PC-9 (cell line): ENCODE measurements around the gene FYN. TPM values are rescaled to one million over a fixed set of nuclear protein-coding genes. Genes with fewer than 3 reads are reported as not detected.
A peak's percentile ranks its signal among the peaks of the same experiment; 100 is the strongest.

Experiments used
- BruUV-seq: library from RNA; stranded (reverse); fragments of 400-500 nt; replicated peaks from 2 replicates; lab custom pipeline; 2021; lab: Mats Ljungman, UMichigan
- CTCF ChIA-PET: fragments of 300-600 bp; sonication (Branson Sonifier 250); formaldehyde crosslinking; loops from one replicate; lab custom pipeline; 2022; ENCODE audit warnings: antibody characterized with exemption; lab: Charles Lee
- POLR2A ChIA-PET: fragments of 300-600 bp; sonication (Branson Sonifier 250); formaldehyde crosslinking; loops from one replicate; lab custom pipeline; 2022; ENCODE audit warnings: antibody characterized with exemption; ENCODE audit not compliant: unreplicated experiment; lab: Charles Lee
- DNase-seq, 2 experiments: peaks; one replicate each; pipeline versions ENCODE4 v3.0.0 to v3.0.0-alpha.2; 2015 to 2022; ENCODE audit warnings: mixed read lengths in 1 of 2
- H2AFZ ChIP-seq: fragments of 200-600 bp; sonication (generic); 2 replicates; pipeline ENCODE4 v1.8.1; 2017; ENCODE audit warnings: antibody characterized with exemption
- H3F3A ChIP-seq: fragments of 200-600 bp; sonication (generic); 2 replicates; pipeline ENCODE4 v1.8.1; 2017; ENCODE audit warnings: antibody characterized with exemption, mild to moderate bottlenecking, low read depth; ENCODE audit not compliant: insufficient read depth
- H3K27ac ChIP-seq: fragments of 200-600 bp; sonication (generic); 2 replicates; pipeline ENCODE4 v1.6.1; 2016; ENCODE audit warnings: mixed run types
- H3K27me3 ChIP-seq: fragments of 200-600 bp; sonication (generic); 2 replicates; pipeline ENCODE4 v1.6.1; 2016; ENCODE audit warnings: low read depth, mixed run types; ENCODE audit not compliant: insufficient read depth
- H3K36me3 ChIP-seq: fragments of 200-600 bp; sonication (generic); 2 replicates; pipeline ENCODE4 v1.6.1; 2016; ENCODE audit warnings: low read depth, mixed run types
- H3K4me1 ChIP-seq: fragments of 200-600 bp; sonication (generic); replicated peaks from 2 replicates; pipeline ENCODE4 v1.6.1; 2016; ENCODE audit warnings: mixed run types; ENCODE audit not compliant: insufficient read depth
- H3K4me2 ChIP-seq: fragments of 200-600 bp; sonication (generic); 2 replicates; pipeline ENCODE4 v1.6.1; 2017; ENCODE audit warnings: mixed run types
- H3K4me3 ChIP-seq: fragments of 200-600 bp; sonication (generic); 2 replicates; pipeline ENCODE4 v1.6.1; 2016; ENCODE audit warnings: mixed run types
- H3K79me2 ChIP-seq: fragments of 200-600 bp; sonication (generic); 2 replicates; pipeline ENCODE4 v1.6.1; 2017; ENCODE audit warnings: low read depth, mixed run types
- H3K9me2 ChIP-seq: fragments of 200-600 bp; sonication (generic); 2 replicates; pipeline ENCODE4 v1.8.1; 2017; ENCODE audit warnings: mild to moderate bottlenecking; ENCODE audit not compliant: insufficient read depth
- H3K9me3 ChIP-seq: fragments of 200-600 bp; sonication (generic); 2 replicates; pipeline ENCODE4 v1.8.1; 2016; ENCODE audit warnings: low read depth; ENCODE audit not compliant: insufficient read depth
- H4K20me1 ChIP-seq: fragments of 200-600 bp; sonication (generic); 2 replicates; pipeline ENCODE4 v1.8.1; 2017; ENCODE audit not compliant: insufficient read depth
- CTCF ChIP-seq: fragments of 200-600 bp; sonication (generic); conservative IDR thresholded peaks from 2 replicates; pipeline ENCODE4 v1.6.1; 2017; ENCODE audit warnings: mixed run types, antibody characterized with exemption, mild to moderate bottlenecking, moderate library complexity
- EZH2 ChIP-seq: fragments of 200-600 bp; sonication (generic); IDR thresholded peaks from 2 replicates; pipeline ENCODE4 v1.8.0; 2017; ENCODE audit warnings: antibody characterized with exemption, low read depth
- intact Hi-C: fragments of 100-400 bp; cut with micrococcal nuclease; formaldehyde crosslinking; loops from one replicate; pipeline ENCODE4 v1.10.0; 2022; ENCODE audit not compliant: unreplicated experiment
- total RNA-seq: library from RNA; stranded (reverse); gene quantifications from 2 replicates; pipeline ENCODE4 v1.2.3, GENCODE V29; 2021

FYN gene
- total RNA-seq, 1 experiment from 2014 or later = 53.3 TPM

GRCh38 chr6:111669326-111669725 lies 203.9 kb downstream of the FYN start:
- Histone ChIP-seq H3K9me2 (no peaks in the 10 kb centered on the region), H2AFZ (no peak overlapping the region), H3K27me3 (no peaks in the 10 kb centered on the region), H3F3A (no peaks in the 10 kb centered on the region), H3K4me1 (no peaks in the 10 kb centered on the region), H3K79me2 (no peaks in the 10 kb centered on the region), H3K9me3 (no peaks in the 10 kb centered on the region), H3K4me2 (no peak overlapping the region), H3K4me3 (no peak overlapping the region), H3K36me3 (0 out of 2 replicates have a peak, but pooled peaks cover 4% of the 10 kb centered on the region), H4K20me1 (no peaks in the 10 kb centered on the region; the same call in 1 of the 2 replicates), H3K27ac (no peak overlapping the region)
- TF ChIP-seq EZH2 = no peak
- TF ChIP-seq CTCF = no peak
- no TSS peak for BruUV-seq
- ChIA-PET POLR2A (no interaction called here), CTCF (no interaction called here)
- intact Hi-C loops = no loop called here
- no peak for DNase-seq

GRCh38 chr6:111668410-111668809 lies 204.8 kb downstream of the FYN start:
- BruUV-seq = no TSS peak
- TF ChIP-seq EZH2 = no peak
- TF ChIP-seq CTCF = peak; percentile 39; the same call in 1 of the 2 replicates
- no peaks in the 10 kb centered on the region for H3K9me3 ChIP-seq
- no peaks in the 10 kb centered on the region for H3F3A ChIP-seq
- CTCF ChIA-PET = interaction anchor here (0.7 kb wide), 1 partner anchor 371 kb away, joined by 6 read pairs; no protein-coding TSS in a partner anchor
- H3K4me1 ChIP-seq = no peaks in the 10 kb centered on the region
- H3K79me2 ChIP-seq = no peaks in the 10 kb centered on the region
- DNase-seq = no peak
- intact Hi-C loops = no loop called here
- no peak overlapping the region for H3K4me2 ChIP-seq
- H2AFZ ChIP-seq = no peak overlapping the region
- H3K9me2 ChIP-seq = no peaks in the 10 kb centered on the region
- 0 out of 2 replicates have a peak, but pooled peaks cover 4% of the 10 kb centered on the region for H3K36me3 ChIP-seq
- H3K4me3 ChIP-seq = no peak overlapping the region
- no peak overlapping the region for H3K27ac ChIP-seq
- H3K27me3 ChIP-seq = no peaks in the 10 kb centered on the region
- H4K20me1 ChIP-seq = no peaks in the 10 kb centered on the region; the same call in 1 of the 2 replicates
- POLR2A ChIA-PET = no interaction called here

- intact Hi-C loops = no loop called here
- Histone ChIP-seq H3K4me3 (no peak overlapping the region), H3F3A (no peaks in the 10 kb centered on the region), H2AFZ (no peak overlapping the region), H3K27me3 (no peaks in the 10 kb centered on the region), H3K4me1 (no peaks in the 10 kb centered on the region), H3K9me3 (no peaks in the 10 kb centered on the region), H3K9me2 (no peaks in the 10 kb centered on the region), H3K27ac (no peak overlapping the region), H4K20me1 (no peaks in the 10 kb centered on the region; the same call in 1 of the 2 replicates), H3K36me3 (0 out of 2 replicates have a peak, but pooled peaks cover 4% of the 10 kb centered on the region), H3K4me2 (no peak overlapping the region), H3K79me2 (no peaks in the 10 kb centered on the region)
- no peak for DNase-seq
- ChIA-PET CTCF (no interaction called here), POLR2A (no interaction called here)
- TF ChIP-seq CTCF (no peak), EZH2 (no peak)
- no TSS peak for BruUV-seq
These were observed 205.3 kb downstream of the FYN start for GRCh38 chr6:111667931-111668330.
